Measurements from ENCODE around the gene SIRT2.

- peak in 2 of 6 experiments; percentile 14 to 36 for TF ChIP-seq CTCF (IDR thresholded peaks at IDR 0.05)
- no peak for TF ChIP-seq POLR2A (IDR thresholded peaks at IDR 0.05)
Observed at GRCh38 chr19:38932425-38933179, 33.2 kb upstream of the SIRT2 start.
